H9 (cell line): ENCODE results near the gene FHIT. TPM values are rescaled to one million over a fixed set of nuclear protein-coding genes. Genes with fewer than 3 reads are reported as not detected.

Experiments used
- DNase-seq: peaks from one replicate; pipeline ENCODE4 v3.0.0-alpha.2; 2017
- H2AFZ ChIP-seq: one replicate; pipeline ENCODE4 v1.6.1; 2013; ENCODE audit warnings: mild to moderate bottlenecking, low read length, control low read depth, moderate library complexity
- H2AK5ac ChIP-seq: 2 replicates; pipeline ENCODE4 v1.6.1; 2013; ENCODE audit warnings: low read length, control low read depth, mixed read lengths; ENCODE audit not compliant: insufficient read length
- H2BK120ac ChIP-seq: one replicate; pipeline ENCODE4 v1.6.1; 2013; ENCODE audit warnings: low read depth, mild to moderate bottlenecking, low read length, control low read depth, inconsistent platforms; ENCODE audit not compliant: poor library complexity, severe bottlenecking
- H2BK12ac ChIP-seq: 2 replicates; pipeline ENCODE4 v1.6.1; 2013; ENCODE audit warnings: low read length, control low read depth, mixed read lengths, low read depth; ENCODE audit not compliant: insufficient read length
- H2BK15ac ChIP-seq: 2 replicates; pipeline ENCODE4 v1.6.1; 2013; ENCODE audit warnings: low read depth, low read length, control low read depth
- H2BK20ac ChIP-seq: one replicate; pipeline ENCODE4 v1.6.1; 2013; ENCODE audit warnings: low read depth, mild to moderate bottlenecking, low read length, control low read depth, inconsistent platforms; ENCODE audit not compliant: poor library complexity, severe bottlenecking
- H2BK5ac ChIP-seq: 2 replicates; pipeline ENCODE4 v1.6.1; 2013; ENCODE audit warnings: low read length, control low read depth, mixed read lengths; ENCODE audit not compliant: insufficient read length
- H3K14ac ChIP-seq: 2 replicates; pipeline ENCODE4 v1.6.1; 2013; ENCODE audit warnings: low read length, control low read depth; ENCODE audit not compliant: insufficient read depth
- H3K18ac ChIP-seq: 2 replicates; pipeline ENCODE4 v1.6.1; 2013; ENCODE audit warnings: low read depth, mild to moderate bottlenecking, mixed read lengths, low read length, control low read depth; ENCODE audit not compliant: insufficient read length
- H3K23ac ChIP-seq: 2 replicates; pipeline ENCODE4 v1.6.1; 2013; ENCODE audit warnings: low read length, control low read depth, mixed read lengths, low read depth; ENCODE audit not compliant: insufficient read length
- H3K23me2 ChIP-seq: 2 replicates; pipeline ENCODE4 v1.6.1; 2013; ENCODE audit warnings: low read depth, mild to moderate bottlenecking, mixed read lengths, low read length, control low read depth; ENCODE audit not compliant: insufficient read length, poor library complexity, severe bottlenecking
- H3K27ac ChIP-seq: 2 replicates; pipeline ENCODE4 v1.5.1; 2013; ENCODE audit warnings: low read length, control low read depth, mixed read lengths, low read depth; ENCODE audit not compliant: insufficient read length
- H3K27me3 ChIP-seq: 2 replicates; pipeline ENCODE4 v1.6.1; 2013; ENCODE audit warnings: low read length, control low read depth, inconsistent platforms; ENCODE audit not compliant: insufficient read depth
- H3K4ac ChIP-seq: 2 replicates; pipeline ENCODE4 v1.6.1; 2013; ENCODE audit warnings: low read depth, mild to moderate bottlenecking, control low read depth, inconsistent platforms, low read length, moderate library complexity
- H3K4me1 ChIP-seq: 2 replicates; pipeline ENCODE4 v1.6.1; 2013; ENCODE audit warnings: low read length, control low read depth, inconsistent platforms; ENCODE audit not compliant: insufficient read depth
- H3K4me2 ChIP-seq: 2 replicates; pipeline ENCODE4 v1.6.1; 2013; ENCODE audit warnings: low read length, control low read depth, mixed read lengths; ENCODE audit not compliant: insufficient read length, insufficient read depth
- H3K56ac ChIP-seq: 2 replicates; pipeline ENCODE4 v1.6.1; 2013; ENCODE audit warnings: low read depth, mild to moderate bottlenecking, mixed read lengths, low read length, control low read depth; ENCODE audit not compliant: insufficient read length
- H3K79me1 ChIP-seq: 2 replicates; pipeline ENCODE4 v1.6.1; 2013; ENCODE audit warnings: low read depth, mild to moderate bottlenecking, moderate library complexity, low read length, control low read depth, inconsistent platforms; ENCODE audit not compliant: insufficient read depth, poor library complexity, severe bottlenecking
- H3K79me2 ChIP-seq: 2 replicates; pipeline ENCODE4 v1.6.1; 2013; ENCODE audit warnings: low read length, control low read depth, inconsistent platforms; ENCODE audit not compliant: insufficient read depth
- H3K9ac ChIP-seq: 2 replicates; pipeline ENCODE4 v1.6.1; 2013; ENCODE audit warnings: low read length, control low read depth, mixed read lengths; ENCODE audit not compliant: insufficient read length; ENCODE audit errors: extremely low read depth
- H3K9me3 ChIP-seq: one replicate; pipeline ENCODE4 v1.6.1; 2013; ENCODE audit warnings: low read depth, low read length, inconsistent platforms; ENCODE audit not compliant: control insufficient read depth
- H3T11ph ChIP-seq: one replicate; pipeline ENCODE4 v1.6.1; 2013; ENCODE audit warnings: mild to moderate bottlenecking, low read length, control low read depth, inconsistent platforms
- H4K20me1 ChIP-seq: one replicate; pipeline ENCODE4 v1.6.1; 2013; ENCODE audit not compliant: control insufficient read depth, insufficient read length, insufficient read depth
- H4K5ac ChIP-seq: 2 replicates; pipeline ENCODE4 v1.6.1; 2013; ENCODE audit warnings: low read depth, mild to moderate bottlenecking, mixed read lengths, low read length, control low read depth; ENCODE audit not compliant: insufficient read length
- H4K8ac ChIP-seq: replicated peaks from 2 replicates; pipeline ENCODE4 v1.6.1; 2013; ENCODE audit warnings: low read length, control low read depth, mixed read lengths, low read depth; ENCODE audit not compliant: insufficient read length
- H4K91ac ChIP-seq: 2 replicates; pipeline ENCODE4 v1.6.1; 2013; ENCODE audit warnings: low read depth, mild to moderate bottlenecking, moderate library complexity, mixed read lengths, low read length, control low read depth; ENCODE audit not compliant: insufficient read length
- H3K27ac Mint-ChIP-seq, 3 experiments: 2 replicates in 2 of 3; 3 replicates in 1 of 3; pipeline ENCODE4 v1.8.0; 2020 to 2021; ENCODE audit warnings: mixed read lengths in 3 of 3, mild to moderate bottlenecking in 1 of 3, moderate library complexity in 1 of 3
- H3K27me3 Mint-ChIP-seq: 2 replicates; pipeline ENCODE4 v1.8.0; 2021; ENCODE audit warnings: low read depth, mild to moderate bottlenecking, moderate library complexity, mixed read lengths
- H3K36me3 Mint-ChIP-seq, 3 experiments: 2 replicates in 2 of 3; 3 replicates in 1 of 3; pipeline ENCODE4 v1.8.0; 2020 to 2021; ENCODE audit warnings: low read depth in 3 of 3, mixed read lengths in 3 of 3; ENCODE audit not compliant: insufficient read depth in 1 of 3
- H3K4me1 Mint-ChIP-seq, 2 experiments: 2 replicates each; pipeline ENCODE4 v1.8.0; 2020; ENCODE audit warnings: mixed read lengths in 2 of 2
- H3K4me3 Mint-ChIP-seq, 2 experiments: 2 replicates in 1 of 2; 3 replicates in 1 of 2; pipeline ENCODE4 v1.8.0; 2020 to 2021; ENCODE audit warnings: mild to moderate bottlenecking in 2 of 2, mixed read lengths in 2 of 2, moderate library complexity in 1 of 2
- H3K9me3 Mint-ChIP-seq, 2 experiments: 2 replicates in 1 of 2; 3 replicates in 1 of 2; pipeline ENCODE4 v1.8.0; 2020; ENCODE audit warnings: mild to moderate bottlenecking in 2 of 2, mixed read lengths in 2 of 2, moderate library complexity in 1 of 2
- WGBS: extraction: QIAGEN DNeasy Blood & Tissue Kit; methylation state at CpG from one replicate; pipeline ENCODE4 v1.1.7; 2013; ENCODE audit warnings: missing lambda C conversion rate, low lambda C conversion rate, mixed read lengths; ENCODE audit not compliant: insufficient read length; ENCODE audit errors: extremely low coverage; 5-methylcytosine and 5-hydroxymethylcytosine counted together
- total RNA-seq: library from RNA; stranded (reverse); gene quantifications from 2 replicates; pipeline ENCODE4 v1.2.1, GENCODE V29; 2021
- TF ChIP-seq, protein P1 (sequence below): fragments of 200-600 bp; sonication (generic); conservative IDR thresholded peaks from 3 replicates; pipeline ENCODE4 v1.8.0; 2021; ENCODE audit warnings: antibody characterized with exemption, mild to moderate bottlenecking

FHIT gene
- total RNA-seq, 1 experiment from 2014 or later, result 3.0 TPM

GRCh38 chr3:59880717-59881116 is 1370.5 kb downstream of the FHIT start:
- Histone ChIP-seq H2AFZ (no peak overlapping the region), H3K27ac (no peak overlapping the region), H2BK20ac (no peak overlapping the region), H3K18ac (no peak overlapping the region), H4K5ac (no peak overlapping the region), H3K4me1 (no peaks in the 10 kb centered on the region), H3K23ac (no peak overlapping the region), H4K20me1 (no peaks in the 10 kb centered on the region), H3K79me2 (no peaks in the 10 kb centered on the region), H3K79me1 (no peaks in the 10 kb centered on the region), H4K8ac (no peak overlapping the region), H3K4ac (no peak overlapping the region), H3K9me3 (no peaks in the 10 kb centered on the region), H3K56ac (no peak overlapping the region), H3K4me2 (no peak overlapping the region), H4K91ac (no peak overlapping the region), H2AK5ac (no peak overlapping the region), H3K27me3 (no peaks in the 10 kb centered on the region), H2BK5ac (no peak overlapping the region), H2BK120ac (no peak overlapping the region), H3K23me2 (no peaks in the 10 kb centered on the region), H2BK15ac (no peak overlapping the region), H2BK12ac (no peak overlapping the region), H3K9ac (no peak overlapping the region), H3T11ph (no peak overlapping the region), H3K14ac (no peak overlapping the region)
- H3K9me3 Mint-ChIP-seq, result no peaks in the 10 kb centered on the region; a peak in 1 of 5 replicates
- TF ChIP-seq, protein P1, sequence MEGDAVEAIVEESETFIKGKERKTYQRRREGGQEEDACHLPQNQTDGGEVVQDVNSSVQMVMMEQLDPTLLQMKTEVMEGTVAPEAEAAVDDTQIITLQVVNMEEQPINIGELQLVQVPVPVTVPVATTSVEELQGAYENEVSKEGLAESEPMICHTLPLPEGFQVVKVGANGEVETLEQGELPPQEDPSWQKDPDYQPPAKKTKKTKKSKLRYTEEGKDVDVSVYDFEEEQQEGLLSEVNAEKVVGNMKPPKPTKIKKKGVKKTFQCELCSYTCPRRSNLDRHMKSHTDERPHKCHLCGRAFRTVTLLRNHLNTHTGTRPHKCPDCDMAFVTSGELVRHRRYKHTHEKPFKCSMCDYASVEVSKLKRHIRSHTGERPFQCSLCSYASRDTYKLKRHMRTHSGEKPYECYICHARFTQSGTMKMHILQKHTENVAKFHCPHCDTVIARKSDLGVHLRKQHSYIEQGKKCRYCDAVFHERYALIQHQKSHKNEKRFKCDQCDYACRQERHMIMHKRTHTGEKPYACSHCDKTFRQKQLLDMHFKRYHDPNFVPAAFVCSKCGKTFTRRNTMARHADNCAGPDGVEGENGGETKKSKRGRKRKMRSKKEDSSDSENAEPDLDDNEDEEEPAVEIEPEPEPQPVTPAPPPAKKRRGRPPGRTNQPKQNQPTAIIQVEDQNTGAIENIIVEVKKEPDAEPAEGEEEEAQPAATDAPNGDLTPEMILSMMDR, result no peak
- no CpG with 5 or more reads among the region's 2 CpGs for WGBS
- H3K36me3 Mint-ChIP-seq, result no peaks in the 10 kb centered on the region
- no peak overlapping the region for H3K27ac Mint-ChIP-seq
- no peaks in the 10 kb centered on the region for H3K4me1 Mint-ChIP-seq
- no peak overlapping the region for H3K4me3 Mint-ChIP-seq
- no peak for DNase-seq
- H3K27me3 Mint-ChIP-seq, result no peaks in the 10 kb centered on the region
